B cell (primary cell): ENCODE results near the gene PARP15.

Experiments
- EZH2 ChIP-seq: IDR thresholded peaks from 2 replicates; pipeline ENCODE4 v1.6.1; 2012; ENCODE audit warnings: borderline replicate concordance, low read depth, mild to moderate bottlenecking, moderate library complexity, low read length; ENCODE audit not compliant: insufficient read depth, poor library complexity, severe bottlenecking
- TF ChIP-seq, protein P1 (sequence below): fragments of 200-600 bp; IDR thresholded peaks from one replicate; pipeline ENCODE4 v1.8.0; 2022; ENCODE audit warnings: antibody characterized with exemption, mild to moderate bottlenecking

DNA sequence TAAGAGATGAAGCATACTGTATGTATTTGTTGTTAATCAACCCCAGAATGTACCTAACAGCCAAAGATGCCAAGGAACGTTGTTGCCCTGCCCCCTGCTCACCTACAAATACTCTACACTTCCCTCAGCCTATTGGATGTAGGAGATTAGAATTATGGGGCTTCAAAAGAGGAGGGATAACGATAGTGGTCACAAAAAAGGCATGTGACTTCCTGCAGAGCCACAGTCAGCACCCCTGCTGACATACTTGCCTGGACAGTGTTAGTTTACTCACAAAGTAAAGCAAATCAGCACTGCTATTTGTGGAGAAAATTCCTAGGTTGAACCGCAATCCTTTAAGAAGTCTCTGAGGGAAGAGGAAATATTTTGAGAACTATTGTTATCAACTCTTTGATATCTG, 37.9 kb downstream of the PARP15 start:
- TF ChIP-seq EZH2, result no peak
- TF ChIP-seq, protein P1, sequence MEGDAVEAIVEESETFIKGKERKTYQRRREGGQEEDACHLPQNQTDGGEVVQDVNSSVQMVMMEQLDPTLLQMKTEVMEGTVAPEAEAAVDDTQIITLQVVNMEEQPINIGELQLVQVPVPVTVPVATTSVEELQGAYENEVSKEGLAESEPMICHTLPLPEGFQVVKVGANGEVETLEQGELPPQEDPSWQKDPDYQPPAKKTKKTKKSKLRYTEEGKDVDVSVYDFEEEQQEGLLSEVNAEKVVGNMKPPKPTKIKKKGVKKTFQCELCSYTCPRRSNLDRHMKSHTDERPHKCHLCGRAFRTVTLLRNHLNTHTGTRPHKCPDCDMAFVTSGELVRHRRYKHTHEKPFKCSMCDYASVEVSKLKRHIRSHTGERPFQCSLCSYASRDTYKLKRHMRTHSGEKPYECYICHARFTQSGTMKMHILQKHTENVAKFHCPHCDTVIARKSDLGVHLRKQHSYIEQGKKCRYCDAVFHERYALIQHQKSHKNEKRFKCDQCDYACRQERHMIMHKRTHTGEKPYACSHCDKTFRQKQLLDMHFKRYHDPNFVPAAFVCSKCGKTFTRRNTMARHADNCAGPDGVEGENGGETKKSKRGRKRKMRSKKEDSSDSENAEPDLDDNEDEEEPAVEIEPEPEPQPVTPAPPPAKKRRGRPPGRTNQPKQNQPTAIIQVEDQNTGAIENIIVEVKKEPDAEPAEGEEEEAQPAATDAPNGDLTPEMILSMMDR, result no peak
